Measurements from ENCODE around the gene AFMID.

The AFMID gene

GRCh38 chr17:78186692-78187595 is at the start of gene AFMID, which contains the start of gene TK1 (continued):
- peak; percentile 69 for TF ChIP-seq KLF16 (tag by site-specific recombination; IDR thresholded peaks at IDR 0.05)
- no peak for TF ChIP-seq ZNF837 (tag by site-specific recombination; IDR thresholded peaks at IDR 0.05)
- TF ChIP-seq ZNF549 (tag by site-specific recombination; IDR thresholded peaks at IDR 0.05) = no peak
- TF ChIP-seq ZNF10 (tag by site-specific recombination; IDR thresholded peaks at IDR 0.05) = peak; percentile 29; the same call in 1 of the 2 replicates
- no peak for TF ChIP-seq ZNF157 (tag by site-specific recombination; IDR thresholded peaks at IDR 0.05)
- no peak for TF ChIP-seq ZNF529 (tag by site-specific recombination; IDR thresholded peaks at IDR 0.05; ENCODE audit: insufficient replicate concordance)
- no peak for TF ChIP-seq ZNF544 (tag by site-specific recombination; IDR thresholded peaks at IDR 0.05)
- no peak for TF ChIP-seq ZNF16 (tag by site-specific recombination; IDR thresholded peaks at IDR 0.05; ENCODE audit: low read depth)
- peak; percentile 56 for TF ChIP-seq ZNF629 (tag by site-specific recombination; IDR thresholded peaks at IDR 0.05)
- TF ChIP-seq ZNF169 (tag by site-specific recombination; IDR thresholded peaks at IDR 0.05) = no peak
- no peak for TF ChIP-seq ZNF274 (IDR thresholded peaks at IDR 0.05; ENCODE audit: low read length)
- no peak for TF ChIP-seq ZNF274 (tag by site-specific recombination; IDR thresholded peaks at IDR 0.05; ENCODE audit: borderline replicate concordance)
- peak; percentile 72 for TF ChIP-seq ZBTB26 (tag by site-specific recombination; optimal IDR thresholded peaks at IDR 0.05)
- no peak for TF ChIP-seq ZNF654 (tag by site-specific recombination; IDR thresholded peaks at IDR 0.05; ENCODE audit: low read depth)
- no peak for TF ChIP-seq ZNF596 (tag by site-specific recombination; IDR thresholded peaks at IDR 0.05)
- TF ChIP-seq REPIN1 (tag by site-specific recombination; IDR thresholded peaks at IDR 0.05; ENCODE audit: low read depth) = no peak
- 0 out of 2 replicates have a peak, but pooled peaks have one; percentile 67 for TF ChIP-seq ZNF785 (tag by site-specific recombination; IDR thresholded peaks at IDR 0.05)
- peak; percentile 98; the same call in 1 of the 2 replicates for TF ChIP-seq MZF1 (tag by site-specific recombination; IDR thresholded peaks at IDR 0.05; ENCODE audit: borderline replicate concordance)
- TF ChIP-seq ZNF239 (tag by site-specific recombination; IDR thresholded peaks at IDR 0.05) = no peak
- no peak for TF ChIP-seq ATF2 (tag by site-specific recombination; IDR thresholded peaks at IDR 0.05; ENCODE audit: low read depth)
- TF ChIP-seq ZNF19 (tag by site-specific recombination; IDR thresholded peaks at IDR 0.05; ENCODE audit: low read depth) = no peak
- TF ChIP-seq ZNF423 (tag by site-specific recombination; IDR thresholded peaks at IDR 0.05) = no peak
- no peak for TF ChIP-seq PRDM6 (tag by site-specific recombination; IDR thresholded peaks at IDR 0.05)
- TF ChIP-seq HIC1 (tag by site-specific recombination; IDR thresholded peaks at IDR 0.05) = no peak
- no peak for TF ChIP-seq ZNF530 (tag by site-specific recombination; IDR thresholded peaks at IDR 0.05; ENCODE audit: low read depth)
- TF ChIP-seq ZNF513 (tag by site-specific recombination; IDR thresholded peaks at IDR 0.05) = no peak
- no peak for TF ChIP-seq ZNF223 (tag by site-specific recombination; IDR thresholded peaks at IDR 0.05)
- no peak for TF ChIP-seq ZNF473 (tag by site-specific recombination; IDR thresholded peaks at IDR 0.05)
- no peak for TF ChIP-seq ZNF23 (tag by site-specific recombination; IDR thresholded peaks at IDR 0.05; ENCODE audit: borderline replicate concordance)
- no peak for TF ChIP-seq ZNF416 (tag by site-specific recombination; IDR thresholded peaks at IDR 0.05)
- TF ChIP-seq ZBTB6 (tag by site-specific recombination; IDR thresholded peaks at IDR 0.05) = no peak
